ENCODE data around the gene SNX8. TPM values are rescaled to one million over a fixed set of nuclear protein-coding genes. Genes with fewer than 3 reads are reported as not detected.

SNX8 gene
- total RNA-seq, 4 donors from 2014 or later: 13.3 to 35.7 (median 22.1) TPM

DNA sequence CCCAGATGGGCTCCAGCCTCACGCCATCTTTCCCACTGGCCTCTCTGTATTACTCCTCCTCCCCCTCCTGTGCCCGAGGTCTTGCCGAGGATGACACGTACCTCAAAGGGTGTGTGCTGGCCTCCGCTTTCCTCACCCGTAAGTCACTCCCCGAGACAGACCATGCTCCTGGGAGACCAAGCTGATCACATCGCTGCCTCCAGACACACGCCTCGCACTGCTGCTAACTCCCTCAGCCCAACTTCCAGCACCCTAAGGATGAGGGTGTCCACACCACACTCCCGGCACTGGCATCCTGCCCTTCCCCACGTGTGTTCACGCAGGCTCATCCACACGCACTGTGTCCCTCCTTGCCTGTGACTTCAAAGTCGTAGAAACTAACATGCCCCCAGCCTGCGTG is 105.5 kb downstream of the SNX8 start:
- intact Hi-C loops (cut with DNase I; ENCODE audit: low total_unique reads): no loop called here
- 86 to 87% methylated on average over 16 of the region's 16 CpGs for WGBS, 2 donors
- DNase-seq (ENCODE audit: low spot score in 2 of 2): no peak
- no peak for TF ChIP-seq POLR2A (IDR thresholded peaks at IDR 0.05)
- no peak for TF ChIP-seq CTCF (IDR thresholded peaks at IDR 0.05)
- H3K4me3 ChIP-seq (ENCODE audit: low read depth, poor library complexity, severe bottlenecking): no peak overlapping the region

DNA sequence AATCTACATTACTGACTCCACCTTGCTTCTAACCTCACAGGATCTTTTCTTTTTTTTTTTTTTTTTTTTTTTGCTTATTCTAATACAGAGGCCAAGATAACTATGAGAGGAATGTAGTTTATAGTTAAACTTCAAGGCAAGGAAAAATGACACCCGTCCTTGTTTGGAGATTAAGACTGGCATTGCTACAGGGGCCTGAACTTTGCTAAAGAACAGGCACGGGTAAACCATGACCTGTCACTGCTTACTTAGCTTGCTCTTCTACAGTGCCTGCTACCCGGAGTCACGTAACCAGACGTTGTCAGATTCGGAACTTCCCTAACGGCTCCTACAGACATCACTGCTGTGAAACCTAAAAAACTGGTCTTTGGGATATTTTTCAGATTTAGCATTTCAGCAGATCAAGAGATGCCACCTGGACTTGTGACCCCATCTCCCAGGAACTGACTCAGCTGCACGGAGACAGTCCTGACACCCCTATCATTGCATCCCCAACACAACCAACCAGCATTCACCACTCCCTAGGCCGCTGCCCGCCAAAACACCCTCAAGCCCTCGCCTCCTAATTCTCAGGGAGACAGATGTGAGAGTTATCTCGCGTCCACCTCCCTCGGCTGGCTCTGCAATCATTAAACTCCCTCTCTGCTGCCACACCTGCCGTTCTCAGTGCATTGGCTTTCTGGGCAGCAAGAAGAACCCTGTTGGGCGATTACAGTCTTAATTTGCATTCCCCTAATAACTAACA is 109.0 kb downstream of the SNX8 start:
- no peak overlapping the region for H3K4me3 ChIP-seq (ENCODE audit: low read depth, poor library complexity, severe bottlenecking)
- WGBS, 2 donors: 87 to 89% methylated on average over 16 of the region's 16 CpGs
- no peak for TF ChIP-seq POLR2A (IDR thresholded peaks at IDR 0.05)
- no peak for TF ChIP-seq CTCF (IDR thresholded peaks at IDR 0.05)
- no peak for DNase-seq (ENCODE audit: low spot score in 2 of 2)
- intact Hi-C loops (cut with DNase I; ENCODE audit: low total_unique reads): no loop called here

DNA sequence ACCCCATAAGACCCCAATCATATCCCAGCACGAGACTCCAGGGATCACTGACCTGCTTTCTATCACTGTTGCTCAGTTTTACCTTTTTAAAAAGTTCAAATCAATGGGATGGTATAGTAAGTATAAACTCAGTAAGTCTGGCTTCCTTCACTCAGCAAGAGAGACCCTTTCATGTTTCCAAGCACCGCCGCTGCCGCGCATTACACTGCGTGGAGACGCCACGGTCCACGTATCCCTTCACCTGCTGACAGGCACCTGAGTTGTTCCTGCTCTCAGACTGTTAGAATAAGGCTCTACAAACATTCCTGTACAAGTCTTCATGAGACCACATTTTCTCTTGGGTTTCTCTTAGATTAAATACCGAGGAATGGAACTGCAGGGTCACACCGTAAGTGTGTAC is 109.8 kb downstream of the SNX8 start:
- no peak for TF ChIP-seq POLR2A (IDR thresholded peaks at IDR 0.05)
- no peak for TF ChIP-seq CTCF (IDR thresholded peaks at IDR 0.05)
- no peak overlapping the region for H3K4me3 ChIP-seq (ENCODE audit: low read depth, poor library complexity, severe bottlenecking)
- intact Hi-C loops (cut with DNase I; ENCODE audit: low total_unique reads): no loop called here
- 97% methylated on average over 11 of the region's 11 CpGs for WGBS, 2 donors
- no peak for DNase-seq (ENCODE audit: low spot score in 2 of 2)

DNA sequence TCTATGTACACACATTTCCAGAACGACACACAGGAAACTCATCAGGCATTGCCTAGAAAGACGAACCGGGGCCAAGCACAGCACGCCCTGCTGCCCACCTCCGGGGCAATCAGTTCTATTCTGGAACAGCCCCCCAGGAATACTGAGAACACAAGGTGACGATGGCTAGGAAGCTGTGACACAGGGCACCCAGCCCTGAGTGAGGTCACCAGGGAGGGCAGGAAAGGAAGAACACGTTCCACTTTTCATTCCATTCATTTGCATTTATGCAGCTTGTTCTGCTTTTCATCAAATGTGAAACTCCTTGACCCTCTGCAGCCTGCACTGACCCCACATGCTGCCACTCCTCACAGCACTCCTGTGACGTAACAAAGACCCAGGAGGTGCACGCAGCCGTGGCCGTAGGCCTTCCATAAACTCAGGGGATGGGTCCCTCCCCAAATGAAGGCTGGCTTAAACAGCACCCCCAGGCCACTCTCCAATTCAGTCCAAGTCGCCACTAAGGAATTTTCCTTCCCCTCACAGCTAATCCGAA is 110.4 kb downstream of the SNX8 start:
- WGBS, 2 donors: 76 to 79% methylated on average over 13 of the region's 13 CpGs
- H3K4me3 ChIP-seq (ENCODE audit: low read depth, poor library complexity, severe bottlenecking): no peak overlapping the region
- TF ChIP-seq CTCF (IDR thresholded peaks at IDR 0.05) (no peak), POLR2A (IDR thresholded peaks at IDR 0.05) (no peak)
- intact Hi-C loops (cut with DNase I; ENCODE audit: low total_unique reads): no loop called here
- DNase-seq (ENCODE audit: low spot score in 2 of 2): no peak

DNA sequence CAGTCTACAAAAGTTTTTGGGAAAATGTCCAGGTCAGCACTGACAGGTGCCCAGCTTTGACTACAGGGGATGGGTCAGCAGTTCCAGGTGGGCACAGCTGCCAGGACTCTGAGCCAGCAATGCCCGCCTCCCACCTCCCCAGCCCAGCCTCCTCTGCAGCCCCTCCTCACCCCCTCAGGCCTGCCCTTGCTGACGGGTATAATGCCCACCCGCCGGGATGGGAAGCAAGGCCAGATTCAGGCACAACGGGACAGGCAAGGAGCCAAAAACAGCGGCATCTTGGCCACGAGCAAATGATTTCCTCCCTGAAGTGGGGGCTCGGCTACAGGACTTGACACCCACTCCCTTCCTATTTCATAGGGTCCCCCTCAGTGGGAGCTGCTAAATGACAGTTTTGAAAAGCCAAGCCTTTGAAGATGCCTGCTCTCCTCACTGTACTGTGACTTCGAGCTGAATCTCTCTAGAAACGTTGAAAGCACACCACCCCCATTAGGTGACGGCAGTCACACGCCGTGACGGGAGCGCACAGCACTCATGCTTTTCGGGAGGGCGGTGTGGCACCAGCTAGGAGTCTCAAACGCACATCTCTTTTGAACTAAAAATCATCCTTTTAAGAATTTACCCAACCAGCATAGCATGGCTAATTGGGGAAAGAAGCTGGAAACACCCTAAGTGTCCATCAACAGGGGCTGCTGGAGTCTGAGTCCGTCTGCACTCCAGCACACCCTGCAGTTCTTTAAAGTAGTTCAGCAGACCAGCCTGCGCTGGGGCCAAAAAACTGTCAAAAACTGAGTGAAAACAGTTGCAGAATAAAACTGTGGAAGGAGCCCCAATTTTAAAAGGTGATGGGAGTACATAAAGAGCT is 111.1 kb downstream of the SNX8 start:
- intact Hi-C loops (cut with DNase I; ENCODE audit: low total_unique reads): no loop called here
- peak in 1 of 2 donors; percentile 74 for DNase-seq (ENCODE audit: low spot score in 2 of 2)
- no peak for TF ChIP-seq POLR2A (IDR thresholded peaks at IDR 0.05)
- no peak for TF ChIP-seq CTCF (IDR thresholded peaks at IDR 0.05)
- H3K4me3 ChIP-seq (ENCODE audit: low read depth, poor library complexity, severe bottlenecking): no peak overlapping the region
- WGBS, 2 donors: 88% methylated on average over 20 of the region's 20 CpGs

All from lower leg skin (tissue), 4 donors.